Aorta (tissue), 5 donors: Measurements from ENCODE around the gene EDC3. TPM values are rescaled to one million over a fixed set of nuclear protein-coding genes. Genes with fewer than 3 reads are reported as not detected.
"Not testable (repeated sequence)": the region's sequence is repeated elsewhere in the genome, so short reads cannot be mapped to it uniquely, and the experiment has no call there.

ENCODE experiments used
- ATAC-seq: fragments of 200-7000 bp; cut with Tn5 transposase; one replicate; pipeline ENCODE4 v1.9.1; 2022; ENCODE audit warnings: moderate library complexity; ENCODE audit not compliant: low FRiP score
- DNase-seq, 2 donors: peaks; one replicate each; pipeline ENCODE4 v3.0.0-alpha.2; 2020
- H3K27ac ChIP-seq, 2 donors: one replicate each; pipeline ENCODE4 v1.5.1; 2013; ENCODE audit warnings: low read length in 2 of 2, mild to moderate bottlenecking in 2 of 2, moderate library complexity in 2 of 2, control low read depth in 1 of 2, inconsistent platforms in 1 of 2, low read depth in 1 of 2
- H3K27me3 ChIP-seq, 2 donors: one replicate each; pipeline ENCODE4 v1.6.1; 2013; ENCODE audit warnings: control low read depth in 1 of 2, low read length in 1 of 2, mild to moderate bottlenecking in 1 of 2, moderate library complexity in 1 of 2; ENCODE audit not compliant: insufficient read depth in 2 of 2, control insufficient read depth in 1 of 2
- H3K36me3 ChIP-seq, 2 donors: one replicate each; pipeline ENCODE4 v1.6.1; 2013; ENCODE audit warnings: control low read depth in 1 of 2, low read length in 1 of 2, mild to moderate bottlenecking in 1 of 2; ENCODE audit not compliant: insufficient read depth in 2 of 2, control insufficient read depth in 1 of 2
- H3K4me1 ChIP-seq, 2 donors: one replicate each; pipeline ENCODE4 v1.6.1; 2013; ENCODE audit warnings: low read length in 2 of 2, control low read depth in 1 of 2, mild to moderate bottlenecking in 1 of 2, moderate library complexity in 1 of 2; ENCODE audit not compliant: insufficient read depth in 2 of 2, control insufficient read depth in 1 of 2
- H3K4me3 ChIP-seq, 2 donors: one replicate each; pipeline ENCODE4 v1.5.1; 2013; ENCODE audit warnings: low read length in 2 of 2, control low read depth in 1 of 2, mild to moderate bottlenecking in 1 of 2
- H3K9me3 ChIP-seq: one replicate; pipeline ENCODE4 v1.6.1; 2013; ENCODE audit warnings: mild to moderate bottlenecking, low read length; ENCODE audit not compliant: control insufficient read depth
- WGBS, 2 donors: extraction: QIAGEN DNeasy Blood & Tissue Kit; methylation state at CpG; one replicate each; pipeline ENCODE4 v1.1.7; 2013; 5-methylcytosine and 5-hydroxymethylcytosine counted together
- intact Hi-C, 2 donors: fragments of 100-400 bp; cut with DNase I; formaldehyde crosslinking; loops; one replicate each; pipeline versions ENCODE4 v1.14.2 to v1.15.0; 2022
- polyA plus RNA-seq, 2 donors: library from polyadenylated mRNA; stranded (reverse); fragments of 200-250 nt; gene quantifications; one replicate each; pipeline ENCODE4 v1.2.3, GENCODE V29; 2013
- total RNA-seq, 2 donors: library from RNA; stranded (reverse); fragmentation: NEBNext Ultra II Directional; extraction: Animal tissue kit (Norgen Biotek cat#: 25700); gene quantifications; one replicate each; pipeline ENCODE4 v1.2.1, GENCODE V29; 2021
- donor health status: healthy with polysubstance abuse.
- donor health status: Bipolar disorder and iron deficiency.
- donor health status: DM: no; HTN: no; CAD: no.
- donor health status: DM: no; HTN: no; CAD: no.
- donor health status: DM: yes; HTN: yes; CAD: no.

EDC3 gene
- total and polyA plus RNA-seq, 4 donors = 13.4 to 30.8 (median 24.2) TPM

DNA sequence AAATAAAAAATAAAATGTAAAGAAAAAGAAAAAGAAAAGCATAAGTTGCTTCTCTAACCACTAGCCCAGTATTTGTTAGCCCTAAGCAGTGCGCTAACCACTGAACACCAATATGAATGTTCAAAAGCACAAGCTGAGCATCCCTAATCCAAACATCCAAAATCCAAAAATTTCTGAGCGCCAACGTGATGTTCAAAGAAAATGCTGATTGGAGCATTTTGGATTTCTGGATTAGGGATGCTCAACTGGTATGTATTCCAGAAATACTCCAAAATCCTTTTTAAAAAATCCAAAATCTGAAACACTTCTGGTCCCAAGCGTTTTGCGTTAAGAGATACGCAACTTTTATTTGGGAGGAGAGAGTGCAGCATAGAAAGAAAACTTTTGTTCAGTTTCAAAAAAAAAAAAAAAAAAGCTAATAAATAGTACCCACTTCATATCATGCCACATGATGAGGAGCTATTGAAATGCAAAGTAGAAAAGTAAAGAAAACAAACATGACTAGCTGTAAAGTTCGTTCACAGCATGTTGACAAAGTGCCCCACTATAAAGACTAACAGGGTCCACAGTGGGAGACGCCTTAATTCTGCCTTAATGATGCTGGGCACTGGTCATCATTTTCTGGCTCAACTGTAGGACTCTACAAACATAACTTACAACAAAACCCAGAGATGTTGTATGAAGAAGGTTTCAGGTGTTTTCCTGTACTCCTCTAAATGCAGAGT is 32.4 kb downstream of the EDC3 start:
- ATAC-seq (no peak), DNase-seq (no peak)
- Histone ChIP-seq H3K27me3 (no peaks in the 10 kb centered on the region), H3K9me3 (no peaks in the 10 kb centered on the region), H3K27ac (no peak overlapping the region), H3K4me1 (peaks cover 0 to 3% of the 10 kb centered on the region in 2 donors), H3K4me3 (no peak overlapping the region), H3K36me3 (no peaks in the 10 kb centered on the region)
- WGBS, 2 donors = 88% methylated on average over 8 of the region's 8 CpGs
- intact Hi-C loops = no loop called here

DNA sequence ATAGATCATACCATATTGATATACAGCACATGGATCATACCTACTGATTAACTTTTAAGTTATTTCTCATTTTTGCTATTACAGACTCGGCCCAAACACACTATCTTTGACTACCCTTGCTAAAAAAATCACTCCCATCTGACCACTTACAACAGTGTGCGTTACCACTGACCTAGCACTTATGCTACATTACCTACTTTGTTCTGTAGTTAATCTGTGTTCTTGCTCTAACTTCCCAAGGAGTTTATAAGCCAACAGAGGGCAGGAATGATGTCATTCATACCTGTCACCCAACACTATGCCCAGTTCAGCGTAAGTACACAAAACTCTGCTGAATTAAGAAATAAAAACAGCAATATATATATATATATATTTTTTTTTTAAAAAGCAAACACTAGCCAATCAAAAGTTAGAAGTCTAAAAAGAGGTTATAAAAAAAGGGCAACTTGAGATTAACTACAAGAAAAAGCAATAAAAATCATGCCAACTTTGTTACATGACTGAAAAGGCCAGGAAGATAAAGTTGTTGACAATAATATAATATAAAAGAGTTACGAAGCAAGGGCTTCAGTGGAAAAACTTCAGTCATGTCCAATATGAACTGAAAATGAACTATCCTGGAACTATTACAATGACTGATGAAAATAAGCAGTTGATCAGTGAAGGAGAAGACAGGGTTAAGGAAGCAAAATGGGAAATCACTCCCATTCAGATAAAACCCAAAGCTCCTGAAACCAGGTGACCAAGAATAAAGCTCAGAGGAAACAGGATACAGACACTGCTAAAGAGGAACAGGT is 33.6 kb downstream of the EDC3 start:
- ATAC-seq (no peak), DNase-seq (no peak)
- Histone ChIP-seq H3K27me3 (no peaks in the 10 kb centered on the region), H3K27ac (no peak overlapping the region), H3K4me3 (no peak overlapping the region), H3K9me3 (no peaks in the 10 kb centered on the region), H3K36me3 (no peaks in the 10 kb centered on the region), H3K4me1 (peaks cover 0 to 3% of the 10 kb centered on the region in 2 donors)
- 32% methylated on average over 4 of the region's 4 CpGs for WGBS, 2 donors
- intact Hi-C loops = no loop called here

- H3K4me3 ChIP-seq, H3K4me1 ChIP-seq, H3K27ac ChIP-seq, ATAC-seq, DNase-seq, H3K9me3 ChIP-seq, H3K27me3 ChIP-seq, intact Hi-C loops, H3K36me3 ChIP-seq: not testable (repeated sequence)
- WGBS, 2 donors = 94 to 95% methylated on average over 8 of the region's 8 CpGs
These were observed 34.5 kb downstream of the EDC3 start for GRCh38 chr15:74661280-74661679.

GRCh38 chr15:74657846-74658245 is 38.0 kb downstream of the EDC3 start:
- no peak for DNase-seq
- Histone ChIP-seq H3K27ac (no peak overlapping the region), H3K27me3 (no peaks in the 10 kb centered on the region), H3K4me3 (no peak overlapping the region), H3K36me3 (peaks cover 0 to 1% of the 10 kb centered on the region in 2 donors), H3K9me3 (no peaks in the 10 kb centered on the region), H3K4me1 (no peaks in the 10 kb centered on the region)
- intact Hi-C loops = no loop called here
- 80 to 82% methylated on average over 3 of the region's 3 CpGs for WGBS, 2 donors
- no peak for ATAC-seq

DNA sequence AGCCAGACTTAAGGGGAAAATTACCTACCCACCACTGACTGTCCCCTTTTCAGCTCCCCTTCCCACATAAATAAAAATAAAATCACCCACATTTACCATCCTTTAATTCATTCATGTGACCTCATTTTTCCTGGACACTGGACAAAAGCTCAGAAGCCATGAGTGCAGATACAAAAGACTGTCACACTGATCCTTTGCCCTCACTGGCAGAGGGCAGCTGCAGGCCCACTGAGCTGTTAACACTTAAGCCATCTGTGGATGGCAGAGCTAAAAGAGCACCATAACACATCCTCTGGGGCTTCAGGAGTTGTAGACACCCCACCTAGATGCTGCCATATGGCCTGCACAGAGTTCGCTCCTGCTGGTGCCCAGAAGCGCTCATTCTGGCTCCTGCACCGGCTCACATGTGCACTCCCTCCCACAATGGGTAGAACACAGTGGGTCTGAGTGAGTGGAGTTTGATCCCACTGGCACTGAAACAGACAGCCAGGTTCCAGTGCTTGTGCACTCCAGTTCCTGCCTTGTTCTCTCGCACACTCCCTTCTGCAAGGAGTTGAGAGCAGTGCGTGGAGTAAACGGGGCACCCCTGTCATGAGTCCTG is 38.8 kb downstream of the EDC3 start:
- WGBS, 2 donors = 92 to 93% methylated on average over 6 of the region's 6 CpGs
- intact Hi-C loops = no loop called here
- Histone ChIP-seq H3K4me1 (no peaks in the 10 kb centered on the region), H3K36me3 (peaks cover 0 to 1% of the 10 kb centered on the region in 2 donors), H3K27me3 (no peaks in the 10 kb centered on the region), H3K27ac (no peak overlapping the region), H3K4me3 (no peak overlapping the region), H3K9me3 (no peaks in the 10 kb centered on the region)
- DNase-seq (no peak), ATAC-seq (no peak)

DNA sequence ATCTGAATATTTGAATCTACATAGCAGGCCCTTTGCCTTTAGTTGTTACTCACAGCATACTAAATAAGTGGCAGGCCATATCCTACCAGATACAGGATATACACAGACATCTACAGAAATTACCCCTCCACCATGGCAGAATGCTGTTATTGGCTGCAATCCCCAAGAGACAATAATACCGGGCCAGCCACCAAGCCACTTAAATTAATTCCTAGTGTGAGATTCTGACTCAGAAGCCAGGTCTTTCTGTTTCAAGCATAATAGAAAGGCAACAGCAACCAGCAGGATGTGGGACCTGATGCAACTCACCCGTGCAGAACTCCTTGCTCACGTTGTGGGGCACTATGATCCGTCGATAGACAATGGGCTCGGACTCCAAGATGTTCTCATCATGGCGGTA is 40.4 kb downstream of the EDC3 start:
- no peaks in the 10 kb centered on the region for H3K4me1 ChIP-seq
- no peak overlapping the region for H3K4me3 ChIP-seq
- peaks cover 0 to 1% of the 10 kb centered on the region in 2 donors for H3K36me3 ChIP-seq
- no peak for ATAC-seq
- H3K27ac ChIP-seq = no peak overlapping the region
- H3K27me3 ChIP-seq = no peaks in the 10 kb centered on the region
- intact Hi-C loops = no loop called here
- no peak for DNase-seq
- no peaks in the 10 kb centered on the region for H3K9me3 ChIP-seq
- 77 to 82% methylated on average over 7 of the region's 7 CpGs for WGBS, 2 donors

GRCh38 chr15:74653426-74654102 is 42.3 kb downstream of the EDC3 start:
- ATAC-seq (no peak), DNase-seq (no peak)
- no peaks in the 10 kb centered on the region for H3K9me3 ChIP-seq
- no peaks in the 10 kb centered on the region for H3K4me1 ChIP-seq
- 74 to 76% methylated on average over 7 of the region's 7 CpGs for WGBS, 2 donors
- no peak overlapping the region for H3K4me3 ChIP-seq
- peaks cover 0 to 1% of the 10 kb centered on the region in 2 donors for H3K36me3 ChIP-seq
- no peak overlapping the region for H3K27ac ChIP-seq
- intact Hi-C loops = no loop called here
- no peaks in the 10 kb centered on the region for H3K27me3 ChIP-seq

- Histone ChIP-seq H3K36me3 (peaks cover 0 to 1% of the 10 kb centered on the region in 2 donors), H3K27me3 (no peaks in the 10 kb centered on the region), H3K27ac (no peak overlapping the region), H3K4me1 (peaks cover 0 to 1% of the 10 kb centered on the region in 2 donors), H3K4me3 (no peak overlapping the region), H3K9me3 (no peaks in the 10 kb centered on the region)
- ATAC-seq (no peak), DNase-seq (no peak)
- WGBS, 2 donors = 55 to 59% methylated on average over 3 of the region's 3 CpGs
- intact Hi-C loops = no loop called here
These were observed 44.5 kb downstream of the EDC3 start for GRCh38 chr15:74651242-74651741.
